HepG2 (cell line): ENCODE data around the gene ELP2. TPM values are rescaled to one million over a fixed set of nuclear protein-coding genes. Genes with fewer than 3 reads are reported as not detected.
A peak's percentile ranks its signal among the peaks of the same experiment; 100 is the strongest.

ENCODE experiments used
- CBFB ChIP-seq: sonication (generic); formaldehyde crosslinking; IDR thresholded peaks from 2 replicates; pipeline ENCODE4 v1.4.0; 2020; ENCODE audit warnings: missing genetic modification reagents
- CREB1 ChIP-seq, 2 experiments: fragments of 450-650 bp in 1 of 2; IDR thresholded peaks; 2 replicates each; pipeline ENCODE4 v1.6.1; 2016 to 2017; ENCODE audit warnings: control low read depth in 1 of 2, mild to moderate bottlenecking in 1 of 2, missing compliant biosample characterization in 1 of 2, missing genetic modification characterization in 1 of 2
- ERF ChIP-seq: IDR thresholded peaks from 2 replicates; pipeline ENCODE4 v1.6.1; 2018; ENCODE audit warnings: missing biosample characterization, missing genetic modification reagents
- GABPB1 ChIP-seq: IDR thresholded peaks from 2 replicates; pipeline ENCODE4 v1.6.1; 2016; ENCODE audit warnings: mild to moderate bottlenecking, missing genetic modification reagents, moderate library complexity, missing compliant biosample characterization
- HNF4A ChIP-seq: sonication (generic); formaldehyde crosslinking; IDR thresholded peaks from 2 replicates; pipeline ENCODE4 v1.4.0; 2020; ENCODE audit warnings: missing genetic modification reagents
- JUN ChIP-seq: sonication (generic); formaldehyde crosslinking; IDR thresholded peaks from 2 replicates; pipeline ENCODE4 v1.4.0; 2020; ENCODE audit warnings: mild to moderate bottlenecking, missing genetic modification reagents
- KDM3A ChIP-seq: IDR thresholded peaks from 2 replicates; pipeline ENCODE4 v1.6.1; 2018; ENCODE audit warnings: low read depth, missing compliant biosample characterization
- KLF13 ChIP-seq: sonication (generic); formaldehyde crosslinking; IDR thresholded peaks from 2 replicates; pipeline ENCODE4 v1.4.0; 2020; ENCODE audit warnings: mild to moderate bottlenecking, missing genetic modification reagents
- MATR3 ChIP-seq: sonication (generic); formaldehyde crosslinking; IDR thresholded peaks from 2 replicates; pipeline ENCODE4 v1.4.0; 2020; ENCODE audit warnings: missing genetic modification reagents
- MBNL3 ChIP-seq: fragments of 250-450 bp; sonication (Bioruptor Pico); conservative IDR thresholded peaks from 2 replicates; pipeline ENCODE4 v1.8.0; 2022; ENCODE audit warnings: mild to moderate bottlenecking, inconsistent platforms
- MIER2 ChIP-seq: IDR thresholded peaks from 2 replicates; pipeline ENCODE4 v1.6.1; 2016; ENCODE audit warnings: missing biosample characterization, missing genetic modification reagents
- MTF2 ChIP-seq: sonication (generic); formaldehyde crosslinking; IDR thresholded peaks from 2 replicates; pipeline ENCODE4 v1.5.0; 2020; ENCODE audit warnings: missing genetic modification reagents, borderline replicate concordance
- NFKBIZ ChIP-seq: IDR thresholded peaks from 2 replicates; pipeline ENCODE4 v1.6.1; 2018; ENCODE audit warnings: missing genetic modification reagents, missing compliant biosample characterization
- ZNF367 ChIP-seq: sonication (generic); formaldehyde crosslinking; IDR thresholded peaks from 2 replicates; pipeline ENCODE4 v1.4.0; 2020; ENCODE audit warnings: missing genetic modification reagents, borderline replicate concordance
- ZNF614 ChIP-seq: IDR thresholded peaks from 2 replicates; pipeline ENCODE4 v1.6.1; 2018; ENCODE audit warnings: missing biosample characterization, missing genetic modification reagents, inconsistent platforms, borderline replicate concordance
- polyA plus RNA-seq, 8 experiments: library from polyadenylated mRNA; depleted of rRNA in 3 of 8; stranded (reverse) in 7 of 8; unstranded in 1 of 8; fragments of >200 nt; fragmentation: Illumina TruSeq in 4 of 8; extraction: Trizol in 4 of 8; gene quantifications; 2 replicates each; pipeline versions ENCODE4 v1.2.1 to v1.2.3, GENCODE V29; 2011 to 2016; ENCODE audit warnings: low read depth in 4 of 8, missing spikeins in 1 of 8, mixed read lengths in 1 of 8; ENCODE audit not compliant: insufficient read depth in 1 of 8
- total RNA-seq, 5 experiments: library from RNA; depleted of rRNA; stranded (reverse); fragments of >200 nt; fragmentation: Illumina TruSeq; extraction: Trizol; gene quantifications; 2 replicates each; pipeline ENCODE4 v1.2.3, GENCODE V29; 2016; ENCODE audit warnings: low read depth in 1 of 5
- TF ChIP-seq, protein P1 (sequence below): sonication (generic); formaldehyde crosslinking; IDR thresholded peaks from 2 replicates; pipeline ENCODE4 v1.8.1; 2023; ENCODE audit warnings: missing genetic modification reagents, inconsistent platforms, borderline replicate concordance
- TF ChIP-seq, protein P2 (sequence below): sonication (generic); formaldehyde crosslinking; conservative IDR thresholded peaks from 2 replicates; pipeline ENCODE4 v1.4.0; 2020; ENCODE audit warnings: missing genetic modification reagents
- TF ChIP-seq, protein P3 (sequence below): IDR thresholded peaks from 2 replicates; pipeline ENCODE4 v1.6.1; 2016
- TF ChIP-seq, protein P4 (sequence below): sonication (generic); formaldehyde crosslinking; IDR thresholded peaks from 2 replicates; pipeline ENCODE4 v1.4.0; 2020; ENCODE audit warnings: missing genetic modification reagents
- TF ChIP-seq, protein P5 (sequence below): IDR thresholded peaks from 2 replicates; pipeline ENCODE4 v1.6.1; 2016; ENCODE audit warnings: missing biosample characterization, missing genetic modification reagents, low read depth

The ELP2 gene
- total and polyA plus RNA-seq, 2 of the 13 experiments (the other 11 are each of a cell fraction or from before 2014, with no cell fraction given), result 98.7 to 100 TPM

DNA sequence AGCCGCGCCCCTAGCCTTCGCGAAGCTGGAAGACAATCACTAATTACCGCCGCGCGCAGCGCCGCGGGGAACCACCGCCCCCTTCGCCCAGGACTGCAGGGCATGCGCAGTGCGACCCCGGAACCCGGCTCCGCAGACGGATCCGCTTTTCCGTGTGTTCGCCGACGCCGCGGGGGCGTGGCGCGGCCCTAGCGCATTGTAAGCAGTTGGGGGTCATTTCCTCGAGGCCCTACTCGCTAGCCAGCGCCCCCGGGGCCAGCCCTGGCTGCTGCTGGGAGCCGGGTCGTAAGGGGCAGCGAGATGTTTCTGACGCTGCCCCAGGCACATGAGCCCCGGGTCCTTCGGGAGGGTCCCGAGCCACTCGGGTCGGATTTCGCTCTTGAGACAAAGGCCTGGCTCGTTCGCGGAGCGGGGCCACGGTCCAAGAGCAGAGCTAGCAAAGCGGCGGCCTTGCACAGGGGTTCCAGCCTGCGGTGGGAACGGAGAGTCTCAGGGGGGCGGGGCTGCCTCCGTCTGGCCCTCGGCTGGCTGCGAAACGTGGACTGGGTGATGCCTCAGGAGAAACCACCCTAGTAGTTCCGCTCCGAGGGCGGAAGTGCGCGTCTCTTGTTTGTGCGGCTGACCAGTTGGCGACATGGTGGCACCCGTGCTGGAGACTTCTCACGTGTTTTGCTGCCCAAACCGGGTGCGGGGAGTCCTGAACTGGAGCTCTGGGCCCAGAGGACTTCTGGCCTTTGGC is at the start of gene ELP2, which contains the start of gene SLC39A6 (continued):
- TF ChIP-seq KLF13 (CRISPR knock-in tag) (no peak; the same call in 1 of the 2 replicates), CBFB (peak; percentile 79), KDM3A (no peak; the same call in none of the 2 replicates), ZNF614 (CRISPR knock-in tag) (peak; percentile 40; the same call in 1 of the 2 replicates), MBNL3 (CRISPR knock-in tag) (no peak), CREB1 (IDR thresholded peaks at IDR 0.05) (peak; percentile 46), CREB1 (CRISPR knock-in tag; IDR thresholded peaks at IDR 0.05) (peak; percentile 76), ZNF367 (CRISPR knock-in tag) (no peak), ERF (peak; percentile 90), MATR3 (CRISPR knock-in tag) (no peak), GABPB1 (CRISPR knock-in tag) (peak; percentile 94), MIER2 (CRISPR knock-in tag) (no peak; the same call in 1 of the 2 replicates), NFKBIZ (CRISPR knock-in tag) (peak; percentile 65), JUN (CRISPR knock-in tag) (no peak), MTF2 (peak; percentile 91), HNF4A (CRISPR knock-in tag) (peak; percentile 61; the same call in 1 of the 2 replicates)
- TF ChIP-seq, protein P1, sequence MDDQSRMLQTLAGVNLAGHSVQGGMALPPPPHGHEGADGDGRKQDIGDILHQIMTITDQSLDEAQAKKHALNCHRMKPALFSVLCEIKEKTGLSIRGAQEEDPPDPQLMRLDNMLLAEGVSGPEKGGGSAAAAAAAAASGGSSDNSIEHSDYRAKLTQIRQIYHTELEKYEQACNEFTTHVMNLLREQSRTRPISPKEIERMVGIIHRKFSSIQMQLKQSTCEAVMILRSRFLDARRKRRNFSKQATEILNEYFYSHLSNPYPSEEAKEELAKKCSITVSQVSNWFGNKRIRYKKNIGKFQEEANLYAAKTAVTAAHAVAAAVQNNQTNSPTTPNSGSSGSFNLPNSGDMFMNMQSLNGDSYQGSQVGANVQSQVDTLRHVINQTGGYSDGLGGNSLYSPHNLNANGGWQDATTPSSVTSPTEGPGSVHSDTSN (CRISPR knock-in tag), result peak; percentile 85; the same call in 1 of the 2 replicates
- TF ChIP-seq, protein P2, sequence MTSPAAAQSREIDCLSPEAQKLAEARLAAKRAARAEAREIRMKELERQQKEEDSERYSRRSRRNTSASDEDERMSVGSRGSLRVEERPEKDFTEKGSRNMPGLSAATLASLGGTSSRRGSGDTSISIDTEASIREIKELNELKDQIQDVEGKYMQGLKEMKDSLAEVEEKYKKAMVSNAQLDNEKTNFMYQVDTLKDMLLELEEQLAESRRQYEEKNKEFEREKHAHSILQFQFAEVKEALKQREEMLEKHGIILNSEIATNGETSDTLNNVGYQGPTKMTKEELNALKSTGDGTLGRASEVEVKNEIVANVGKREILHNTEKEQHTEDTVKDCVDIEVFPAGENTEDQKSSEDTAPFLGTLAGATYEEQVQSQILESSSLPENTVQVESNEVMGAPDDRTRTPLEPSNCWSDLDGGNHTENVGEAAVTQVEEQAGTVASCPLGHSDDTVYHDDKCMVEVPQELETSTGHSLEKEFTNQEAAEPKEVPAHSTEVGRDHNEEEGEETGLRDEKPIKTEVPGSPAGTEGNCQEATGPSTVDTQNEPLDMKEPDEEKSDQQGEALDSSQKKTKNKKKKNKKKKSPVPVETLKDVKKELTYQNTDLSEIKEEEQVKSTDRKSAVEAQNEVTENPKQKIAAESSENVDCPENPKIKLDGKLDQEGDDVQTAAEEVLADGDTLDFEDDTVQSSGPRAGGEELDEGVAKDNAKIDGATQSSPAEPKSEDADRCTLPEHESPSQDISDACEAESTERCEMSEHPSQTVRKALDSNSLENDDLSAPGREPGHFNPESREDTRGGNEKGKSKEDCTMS (CRISPR knock-in tag), result no peak
- TF ChIP-seq, protein P3, sequence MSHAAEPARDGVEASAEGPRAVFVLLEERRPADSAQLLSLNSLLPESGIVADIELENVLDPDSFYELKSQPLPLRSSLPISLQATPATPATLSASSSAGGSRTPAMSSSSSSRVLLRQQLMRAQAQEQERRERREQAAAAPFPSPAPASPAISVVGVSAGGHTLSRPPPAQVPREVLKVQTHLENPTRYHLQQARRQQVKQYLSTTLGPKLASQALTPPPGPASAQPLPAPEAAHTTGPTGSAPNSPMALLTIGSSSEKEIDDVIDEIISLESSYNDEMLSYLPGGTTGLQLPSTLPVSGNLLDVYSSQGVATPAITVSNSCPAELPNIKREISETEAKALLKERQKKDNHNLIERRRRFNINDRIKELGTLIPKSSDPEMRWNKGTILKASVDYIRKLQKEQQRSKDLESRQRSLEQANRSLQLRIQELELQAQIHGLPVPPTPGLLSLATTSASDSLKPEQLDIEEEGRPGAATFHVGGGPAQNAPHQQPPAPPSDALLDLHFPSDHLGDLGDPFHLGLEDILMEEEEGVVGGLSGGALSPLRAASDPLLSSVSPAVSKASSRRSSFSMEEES (CRISPR knock-in tag), result 0 out of 2 replicates have a peak, but pooled peaks have one; percentile 15
- TF ChIP-seq, protein P4, sequence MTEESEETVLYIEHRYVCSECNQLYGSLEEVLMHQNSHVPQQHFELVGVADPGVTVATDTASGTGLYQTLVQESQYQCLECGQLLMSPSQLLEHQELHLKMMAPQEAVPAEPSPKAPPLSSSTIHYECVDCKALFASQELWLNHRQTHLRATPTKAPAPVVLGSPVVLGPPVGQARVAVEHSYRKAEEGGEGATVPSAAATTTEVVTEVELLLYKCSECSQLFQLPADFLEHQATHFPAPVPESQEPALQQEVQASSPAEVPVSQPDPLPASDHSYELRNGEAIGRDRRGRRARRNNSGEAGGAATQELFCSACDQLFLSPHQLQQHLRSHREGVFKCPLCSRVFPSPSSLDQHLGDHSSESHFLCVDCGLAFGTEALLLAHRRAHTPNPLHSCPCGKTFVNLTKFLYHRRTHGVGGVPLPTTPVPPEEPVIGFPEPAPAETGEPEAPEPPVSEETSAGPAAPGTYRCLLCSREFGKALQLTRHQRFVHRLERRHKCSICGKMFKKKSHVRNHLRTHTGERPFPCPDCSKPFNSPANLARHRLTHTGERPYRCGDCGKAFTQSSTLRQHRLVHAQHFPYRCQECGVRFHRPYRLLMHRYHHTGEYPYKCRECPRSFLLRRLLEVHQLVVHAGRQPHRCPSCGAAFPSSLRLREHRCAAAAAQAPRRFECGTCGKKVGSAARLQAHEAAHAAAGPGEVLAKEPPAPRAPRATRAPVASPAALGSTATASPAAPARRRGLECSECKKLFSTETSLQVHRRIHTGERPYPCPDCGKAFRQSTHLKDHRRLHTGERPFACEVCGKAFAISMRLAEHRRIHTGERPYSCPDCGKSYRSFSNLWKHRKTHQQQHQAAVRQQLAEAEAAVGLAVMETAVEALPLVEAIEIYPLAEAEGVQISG (CRISPR knock-in tag), result peak; percentile 78
- TF ChIP-seq, protein P5, sequence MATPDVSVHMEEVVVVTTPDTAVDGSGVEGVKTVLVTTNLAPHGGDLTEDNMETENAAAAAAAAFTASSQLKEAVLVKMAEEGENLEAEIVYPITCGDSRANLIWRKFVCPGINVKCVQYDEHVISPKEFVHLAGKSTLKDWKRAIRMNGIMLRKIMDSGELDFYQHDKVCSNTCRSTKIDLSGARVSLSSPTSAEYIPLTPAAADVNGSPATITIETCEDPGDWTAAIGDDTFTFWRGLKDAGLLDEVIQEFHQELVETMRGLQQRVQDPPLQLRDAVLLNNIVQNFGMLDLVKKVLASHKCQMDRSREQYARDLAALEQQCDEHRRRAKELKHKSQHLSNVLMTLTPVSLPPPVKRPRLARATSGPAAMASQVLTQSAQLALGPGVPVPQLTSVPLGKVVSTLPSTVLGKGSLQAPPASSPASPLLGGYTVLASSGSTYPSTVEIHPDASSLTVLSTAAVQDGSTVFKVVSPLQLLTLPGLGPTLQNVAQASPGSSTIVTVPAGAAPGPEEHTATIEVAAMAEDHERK (CRISPR knock-in tag), result no peak
